Mucosa of descending colon (tissue), 3 donors: ENCODE results near the gene SKA1. TPM values are rescaled to one million over a fixed set of nuclear protein-coding genes. Genes with fewer than 3 reads are reported as not detected.
"Not testable (repeated sequence)": the region's sequence is repeated elsewhere in the genome, so short reads cannot be mapped to it uniquely, and the experiment has no call there.

Experiments
- ATAC-seq: fragments of 200-7000 bp; cut with Tn5 transposase; one replicate; pipeline ENCODE4 v1.9.1; 2020; ENCODE audit warnings: mild to moderate bottlenecking, moderate library complexity
- DNase-seq, 3 donors: peaks; one replicate each; pipeline ENCODE4 v3.0.0-alpha.2; 2020
- H3K36me3 ChIP-seq: fragments of 200-600 bp; one replicate; pipeline ENCODE4 v1.8.0; 2021; ENCODE audit warnings: low read depth, mild to moderate bottlenecking
- H3K4me1 ChIP-seq: fragments of 200-600 bp; one replicate; pipeline ENCODE4 v1.8.0; 2021; ENCODE audit warnings: low read depth, mild to moderate bottlenecking
- H3K4me3 ChIP-seq: fragments of 200-600 bp; one replicate; pipeline ENCODE4 v1.8.0; 2021; ENCODE audit warnings: mild to moderate bottlenecking
- H3K9me3 ChIP-seq: fragments of 200-600 bp; one replicate; pipeline ENCODE4 v1.8.0; 2021; ENCODE audit warnings: mild to moderate bottlenecking
- intact Hi-C, 2 donors: fragments of 100-400 bp; cut with DNase I in 1 of 2; cut with micrococcal nuclease in 1 of 2; formaldehyde crosslinking; loops; one replicate each; pipeline versions ENCODE4 v1.11.0 to v1.11.1; 2022; cut with DNase I, micrococcal nuclease
- total RNA-seq, 3 donors: library from RNA; stranded (reverse); fragmentation: NEBNext Ultra II Directional in 2 of 3; extraction: Animal tissue kit (Norgen Biotek cat#: 25700) in 2 of 3; gene quantifications; one replicate each; pipeline versions ENCODE4 v1.2.1 to v1.2.4, GENCODE V29; 2021 to 2023
- TF ChIP-seq, protein P1 (sequence below): fragments of 200-600 bp; IDR thresholded peaks from one replicate; pipeline ENCODE4 v1.8.0; 2022; ENCODE audit warnings: antibody characterized with exemption, mild to moderate bottlenecking
- donor health status: DM: no; HTN: no; CAD: no; lungs with moderate emphysema.
- donor health status: DM: no; HTN: no; CAD: no.
- donor health status: DM: no; HTN: yes; CAD: no.

SKA1 gene
- total RNA-seq, 3 donors from 2014 or later, result 1.0 to 7.2 (median 1.0) TPM

DNA sequence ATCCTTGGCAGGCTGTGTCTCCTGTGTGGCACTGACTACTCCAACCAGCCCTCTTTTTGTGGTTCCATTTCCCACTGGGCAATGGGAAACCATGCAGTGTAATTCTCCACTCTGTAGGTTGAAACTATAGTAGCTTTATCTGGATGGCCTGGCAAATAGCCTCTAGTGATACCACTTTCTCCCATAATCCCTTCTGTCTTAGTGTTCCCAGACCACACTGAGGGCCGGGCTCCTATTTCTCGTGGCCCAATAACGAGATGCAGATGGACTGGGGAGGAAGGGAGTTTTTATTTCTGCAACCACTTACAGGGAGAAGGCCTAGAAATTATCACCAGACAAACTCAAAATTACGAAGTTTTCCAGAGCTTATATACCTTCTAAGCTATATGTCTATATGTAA lies 24.7 kb downstream of the SKA1 start:
- intact Hi-C loops, result no loop called here
- H3K4me1 ChIP-seq, result no peaks in the 10 kb centered on the region
- no peaks in the 10 kb centered on the region for H3K9me3 ChIP-seq
- H3K36me3 ChIP-seq, result no peaks in the 10 kb centered on the region
- TF ChIP-seq, protein P1, sequence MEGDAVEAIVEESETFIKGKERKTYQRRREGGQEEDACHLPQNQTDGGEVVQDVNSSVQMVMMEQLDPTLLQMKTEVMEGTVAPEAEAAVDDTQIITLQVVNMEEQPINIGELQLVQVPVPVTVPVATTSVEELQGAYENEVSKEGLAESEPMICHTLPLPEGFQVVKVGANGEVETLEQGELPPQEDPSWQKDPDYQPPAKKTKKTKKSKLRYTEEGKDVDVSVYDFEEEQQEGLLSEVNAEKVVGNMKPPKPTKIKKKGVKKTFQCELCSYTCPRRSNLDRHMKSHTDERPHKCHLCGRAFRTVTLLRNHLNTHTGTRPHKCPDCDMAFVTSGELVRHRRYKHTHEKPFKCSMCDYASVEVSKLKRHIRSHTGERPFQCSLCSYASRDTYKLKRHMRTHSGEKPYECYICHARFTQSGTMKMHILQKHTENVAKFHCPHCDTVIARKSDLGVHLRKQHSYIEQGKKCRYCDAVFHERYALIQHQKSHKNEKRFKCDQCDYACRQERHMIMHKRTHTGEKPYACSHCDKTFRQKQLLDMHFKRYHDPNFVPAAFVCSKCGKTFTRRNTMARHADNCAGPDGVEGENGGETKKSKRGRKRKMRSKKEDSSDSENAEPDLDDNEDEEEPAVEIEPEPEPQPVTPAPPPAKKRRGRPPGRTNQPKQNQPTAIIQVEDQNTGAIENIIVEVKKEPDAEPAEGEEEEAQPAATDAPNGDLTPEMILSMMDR, result no peak
- H3K4me3 ChIP-seq, result no peak overlapping the region
- ATAC-seq, result no peak
- no peak for DNase-seq

DNA sequence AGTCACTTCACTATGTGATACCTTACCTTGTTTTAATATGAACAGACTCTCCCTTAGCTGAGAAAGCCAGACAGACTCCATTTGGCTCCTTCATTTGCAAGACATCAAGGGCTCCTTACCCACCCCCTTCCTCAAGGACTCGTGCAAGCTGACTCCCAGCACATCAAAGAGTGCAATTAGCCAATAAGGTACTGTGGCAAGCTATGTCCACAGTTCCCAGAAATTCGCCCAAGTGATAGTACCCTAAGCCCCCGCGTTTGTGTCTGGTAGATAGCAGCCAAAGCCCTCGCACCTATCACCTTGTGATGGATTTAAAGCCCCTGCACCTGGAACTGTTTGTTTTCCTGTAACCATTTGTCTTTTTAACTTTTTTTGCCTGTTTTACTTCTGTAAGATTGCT lies 25.6 kb downstream of the SKA1 start:
- ATAC-seq, H3K4me3 ChIP-seq, H3K4me1 ChIP-seq, DNase-seq, H3K36me3 ChIP-seq, intact Hi-C loops, H3K9me3 ChIP-seq: not testable (repeated sequence)

DNA sequence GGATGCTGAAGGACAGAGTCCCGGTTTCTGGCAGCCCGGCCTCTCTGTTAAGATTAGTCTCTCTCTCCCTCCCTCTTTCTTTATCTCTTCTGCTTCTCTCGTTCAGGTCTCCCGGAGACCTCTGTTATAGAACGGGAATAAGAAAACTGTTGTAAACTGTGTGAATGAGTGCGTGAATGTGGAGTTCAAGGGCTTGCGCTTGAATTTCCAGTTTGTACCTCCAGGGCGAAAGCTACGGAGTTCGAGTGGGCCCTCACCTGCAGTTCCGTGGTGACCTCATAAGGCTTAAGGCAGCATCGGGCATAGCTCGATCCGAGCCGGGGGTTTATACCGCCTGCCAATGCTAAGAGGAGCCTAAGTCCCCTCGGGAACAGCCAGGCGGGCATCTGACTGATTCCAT lies 26.4 kb downstream of the SKA1 start:
- DNase-seq, result no peak
- Histone ChIP-seq H3K4me3 (no peak overlapping the region), H3K9me3 (no peaks in the 10 kb centered on the region), H3K36me3 (no peaks in the 10 kb centered on the region), H3K4me1 (no peaks in the 10 kb centered on the region)
- ATAC-seq, result no peak
- intact Hi-C loops, result no loop called here
- TF ChIP-seq, protein P1, result no peak

DNA sequence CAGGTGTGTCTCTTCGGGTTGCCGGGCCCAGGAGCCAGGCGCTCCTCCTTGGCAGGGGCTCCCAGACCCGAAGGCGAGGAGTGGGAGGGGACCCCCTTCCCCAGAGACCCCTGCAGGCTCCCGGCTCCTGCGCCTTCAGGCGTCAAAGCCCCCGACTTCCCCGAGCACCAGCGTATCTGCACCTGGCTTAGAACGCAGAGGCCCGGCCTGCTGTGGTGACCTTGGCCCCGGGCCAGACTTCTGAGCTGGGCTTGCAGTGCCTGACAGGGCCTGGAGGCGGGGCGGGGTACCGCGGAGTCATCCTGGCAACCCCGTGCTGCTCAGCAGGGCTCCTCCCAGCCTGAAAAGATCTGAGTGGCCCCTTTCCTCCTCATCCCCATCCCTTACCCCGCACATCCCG lies 27.0 kb downstream of the SKA1 start:
- Histone ChIP-seq H3K36me3 (no peaks in the 10 kb centered on the region), H3K4me3 (no peak overlapping the region), H3K9me3 (no peaks in the 10 kb centered on the region), H3K4me1 (no peaks in the 10 kb centered on the region)
- TF ChIP-seq, protein P1, result no peak
- ATAC-seq (peak; percentile 92), DNase-seq (peak; percentile 71 to 80 (median 76))
- intact Hi-C loops, result no loop called here

DNA sequence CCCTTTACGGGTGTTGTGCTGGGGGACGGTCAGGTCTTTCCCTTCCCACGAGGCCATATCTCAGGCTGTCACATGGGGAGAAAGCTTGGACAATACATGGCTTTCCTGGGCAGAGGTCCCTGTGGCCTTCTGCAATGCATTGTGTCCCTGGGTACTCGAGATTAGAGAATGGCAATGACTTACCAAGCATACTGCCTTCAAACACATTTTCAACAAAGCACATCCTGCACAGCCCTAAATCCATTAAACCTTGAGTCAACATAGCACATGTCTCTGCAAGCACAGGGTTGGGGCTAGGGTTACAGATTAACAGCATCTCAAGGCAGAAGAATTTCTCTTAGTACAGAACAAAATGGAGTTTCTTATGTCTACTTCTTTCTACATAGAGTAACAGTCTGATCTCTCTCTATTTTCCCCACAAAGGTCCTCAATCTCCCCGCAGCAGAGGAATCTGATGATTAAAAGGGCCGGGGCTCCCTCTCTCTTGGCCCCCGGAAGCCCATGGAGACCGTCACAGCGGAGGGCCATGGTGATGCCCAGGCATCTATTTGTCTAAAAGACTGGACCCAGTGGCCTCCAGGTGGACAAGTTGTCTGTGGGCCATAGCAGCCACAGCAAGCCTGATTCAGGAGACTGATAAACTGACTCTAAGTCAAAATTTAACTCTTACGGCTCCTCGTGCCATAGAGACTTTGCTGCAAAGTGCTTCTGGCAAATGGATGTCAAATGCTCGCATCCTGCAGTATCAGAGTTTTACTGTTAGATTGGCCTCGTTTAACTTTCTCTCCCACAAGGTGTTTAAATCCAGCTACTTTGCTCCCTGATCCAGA lies 30.1 kb downstream of the SKA1 start:
- intact Hi-C loops, H3K4me3 ChIP-seq, H3K4me1 ChIP-seq, DNase-seq, H3K9me3 ChIP-seq, H3K36me3 ChIP-seq: not testable (repeated sequence)
- peak; percentile 20 for ATAC-seq

DNA sequence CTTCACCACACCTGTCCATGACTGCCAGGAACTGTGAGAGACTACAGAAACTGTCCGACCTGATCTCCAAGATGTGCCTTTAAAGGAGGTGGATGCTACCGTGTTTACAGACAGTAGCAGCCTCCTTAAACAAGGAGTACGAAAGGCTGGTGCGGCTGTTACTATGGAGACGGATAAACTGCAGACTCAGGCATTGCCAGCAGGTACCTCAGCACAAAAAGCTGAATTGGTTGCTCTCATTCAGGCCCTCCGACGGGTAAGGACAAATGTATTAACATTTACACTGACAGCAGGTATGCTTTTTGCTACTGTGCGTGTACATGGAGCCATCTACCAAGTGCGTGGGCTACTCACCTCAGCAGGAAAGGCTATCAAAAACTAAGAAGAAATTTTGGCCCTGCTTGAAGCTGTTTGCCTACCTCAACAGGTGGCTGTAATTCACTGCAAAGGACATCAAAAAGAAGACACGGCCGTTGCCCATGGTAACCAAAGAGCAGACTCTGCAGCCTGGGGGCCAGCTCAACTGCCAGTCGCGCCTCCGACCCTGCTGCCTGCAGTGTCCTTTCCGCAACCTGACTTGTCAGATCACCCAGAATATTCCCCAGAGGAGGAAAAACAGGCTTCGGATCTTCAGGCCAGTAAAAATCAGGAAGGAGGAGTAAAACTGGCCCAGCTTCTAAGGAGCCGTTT lies 30.9 kb downstream of the SKA1 start:
- TF ChIP-seq, protein P1, result no peak
- no peak for DNase-seq
- H3K36me3 ChIP-seq, result no peaks in the 10 kb centered on the region
- H3K4me3 ChIP-seq, result no peak overlapping the region
- no peaks in the 10 kb centered on the region for H3K9me3 ChIP-seq
- peak; percentile 56 for ATAC-seq
- no peaks in the 10 kb centered on the region for H3K4me1 ChIP-seq
- intact Hi-C loops, result no loop called here
